IMR-90 (cell line): ENCODE results near the gene SDK1.

Experiments used
- CEBPB ChIP-seq: IDR thresholded peaks from 2 replicates; pipeline ENCODE4 v1.6.1; 2012; ENCODE audit warnings: low read depth, low read length, improper control_type of control experiment
- MAFK ChIP-seq: IDR thresholded peaks from 2 replicates; pipeline ENCODE4 v1.6.1; 2012; ENCODE audit warnings: low read depth, low read length, improper control_type of control experiment
- MXI1 ChIP-seq: IDR thresholded peaks from 2 replicates; pipeline ENCODE4 v1.6.1; 2012; ENCODE audit warnings: low read depth, mild to moderate bottlenecking, low read length, moderate library complexity, borderline replicate concordance
- POLR2A ChIP-seq: IDR thresholded peaks from 2 replicates; pipeline ENCODE4 v1.6.1; 2012; ENCODE audit warnings: mild to moderate bottlenecking, low read depth, low read length
- RAD21 ChIP-seq: IDR thresholded peaks from 2 replicates; pipeline ENCODE4 v1.6.1; 2012; ENCODE audit warnings: low read length, improper control_type of control experiment
- RFX5 ChIP-seq: IDR thresholded peaks from 2 replicates; pipeline ENCODE4 v1.8.0; 2012; ENCODE audit warnings: low read depth, mild to moderate bottlenecking, low read length, moderate library complexity
- SMC3 ChIP-seq: fragments of 150-350 bp; IDR thresholded peaks from 2 replicates; pipeline ENCODE4 v1.6.1; 2016; ENCODE audit warnings: low read depth, mild to moderate bottlenecking, antibody characterized with exemption, low read length, moderate library complexity
- USF2 ChIP-seq: fragments of 150-350 bp; IDR thresholded peaks from 2 replicates; pipeline ENCODE4 v1.6.1; 2017; ENCODE audit warnings: mild to moderate bottlenecking, antibody characterized with exemption, low read length, low read depth
- TF ChIP-seq, protein P1 (sequence below): conservative IDR thresholded peaks from 2 replicates; pipeline ENCODE4 v1.5.1; 2012; ENCODE audit warnings: mild to moderate bottlenecking, low read depth, low read length, improper control_type of control experiment

- TF ChIP-seq, protein P1, sequence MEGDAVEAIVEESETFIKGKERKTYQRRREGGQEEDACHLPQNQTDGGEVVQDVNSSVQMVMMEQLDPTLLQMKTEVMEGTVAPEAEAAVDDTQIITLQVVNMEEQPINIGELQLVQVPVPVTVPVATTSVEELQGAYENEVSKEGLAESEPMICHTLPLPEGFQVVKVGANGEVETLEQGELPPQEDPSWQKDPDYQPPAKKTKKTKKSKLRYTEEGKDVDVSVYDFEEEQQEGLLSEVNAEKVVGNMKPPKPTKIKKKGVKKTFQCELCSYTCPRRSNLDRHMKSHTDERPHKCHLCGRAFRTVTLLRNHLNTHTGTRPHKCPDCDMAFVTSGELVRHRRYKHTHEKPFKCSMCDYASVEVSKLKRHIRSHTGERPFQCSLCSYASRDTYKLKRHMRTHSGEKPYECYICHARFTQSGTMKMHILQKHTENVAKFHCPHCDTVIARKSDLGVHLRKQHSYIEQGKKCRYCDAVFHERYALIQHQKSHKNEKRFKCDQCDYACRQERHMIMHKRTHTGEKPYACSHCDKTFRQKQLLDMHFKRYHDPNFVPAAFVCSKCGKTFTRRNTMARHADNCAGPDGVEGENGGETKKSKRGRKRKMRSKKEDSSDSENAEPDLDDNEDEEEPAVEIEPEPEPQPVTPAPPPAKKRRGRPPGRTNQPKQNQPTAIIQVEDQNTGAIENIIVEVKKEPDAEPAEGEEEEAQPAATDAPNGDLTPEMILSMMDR: no peak
- no peak for TF ChIP-seq RAD21
- no peak for TF ChIP-seq USF2
- no peak for TF ChIP-seq POLR2A
- no peak for TF ChIP-seq SMC3
- no peak for TF ChIP-seq MAFK
- no peak for TF ChIP-seq MXI1
- TF ChIP-seq CEBPB: no peak
- no peak for TF ChIP-seq RFX5
These were observed 835.6 kb downstream of the SDK1 start for GRCh38 chr7:4136501-4137110.
